ENCODE data around the gene RPUSD1.
"Not testable (repeated sequence)": the region's sequence is repeated elsewhere in the genome, so short reads cannot be mapped to it uniquely, and the experiment has no call there.

GRCh38 chr16:836822-837221, 48.6 kb upstream of the RPUSD1 start:
- not testable (repeated sequence) for TF ChIP-seq CTCF (IDR thresholded peaks at IDR 0.05); EP300 (IDR thresholded peaks at IDR 0.05; ENCODE audit: borderline replicate concordance in 1 of 2, low read depth in 1 of 2, low read length in 1 of 2); EZH2phosphoT487 (IDR thresholded peaks at IDR 0.05; ENCODE audit: borderline replicate concordance, low read depth); TAF1 (IDR thresholded peaks at IDR 0.05; ENCODE audit: borderline replicate concordance, low read depth, low read length); GATA2 (CRISPR knock-in tag; IDR thresholded peaks at IDR 0.05); MAX (IDR thresholded peaks at IDR 0.05; ENCODE audit: low read depth)
